ENCODE measurements around the gene BNIP3. TPM values are rescaled to one million over a fixed set of nuclear protein-coding genes. Genes with fewer than 3 reads are reported as not detected.

Gene BNIP3
- total and polyA plus RNA-seq, 2 donors (not counting 3 experiments of a cell fraction or from before 2014, with no cell fraction given), result 51.4 to 53.3 TPM

DNA sequence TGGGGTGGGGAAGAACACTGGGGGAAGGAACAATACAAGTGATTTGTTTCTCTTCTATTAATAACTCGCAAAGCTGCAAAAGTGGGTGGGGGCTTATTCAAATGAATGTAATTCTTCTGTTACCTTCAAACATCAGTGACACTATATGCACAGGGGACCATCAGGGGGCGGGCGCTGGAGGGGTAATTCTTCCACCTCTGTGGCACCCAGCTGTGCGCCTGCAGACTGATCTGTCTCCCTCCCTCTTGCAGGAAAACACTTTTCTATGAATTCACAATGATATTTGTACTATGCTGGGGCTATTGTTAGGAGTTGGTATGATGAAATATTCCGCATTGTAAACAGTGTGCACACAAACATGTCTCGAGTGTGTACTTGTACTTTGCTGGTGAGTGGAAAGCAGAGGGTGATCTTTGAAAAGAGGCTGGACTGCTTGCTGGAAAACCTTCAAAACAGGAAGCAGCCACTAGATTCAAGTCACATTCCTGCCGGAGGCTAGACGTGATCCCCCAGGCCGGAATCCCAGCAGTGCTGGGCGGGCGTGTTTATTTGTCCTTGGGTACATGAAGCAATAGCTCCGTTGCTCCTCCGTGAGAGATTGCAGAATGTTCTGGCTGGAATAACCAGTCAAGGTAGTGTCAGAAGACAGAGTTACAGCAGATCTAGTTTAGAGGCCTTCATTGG is 15.8 kb upstream of the BNIP3 start:
- no TSS peak for BruUV-seq (replicated peaks)
- ChIA-PET POLR2A (no interaction called here), CTCF (interaction anchor here (2.0 to 6.7 kb wide), 2 partner anchors 26 to 112 kb away, joined by 11 to 51 read pairs; no protein-coding TSS in a partner anchor)
- Histone ChIP-seq H3K27ac (ENCODE audit: insufficient read depth, low read depth, low read length) (no peak overlapping the region), H3K79me2 (ENCODE audit: control insufficient read depth, insufficient read depth, low read length) (no peaks in the 10 kb centered on the region), H3K4me2 (ENCODE audit: insufficient read depth, low read length) (peak overlapping the region; percentile 46), H3K4me1 (ENCODE audit: control insufficient read depth, extremely low read depth, insufficient read depth, low read length) (peaks cover 7% of the 10 kb centered on the region), H4K20me1 (replicated peaks; ENCODE audit: control insufficient read depth, extremely low read depth, insufficient read depth, low read length) (no peaks in the 10 kb centered on the region), H2AFZ (ENCODE audit: low read depth, low read length) (peak overlapping the region; percentile 94), H3K9me1 (replicated peaks; ENCODE audit: control insufficient read depth, extremely low read depth, insufficient read depth, low read length) (no peaks in the 10 kb centered on the region), H3K9ac (replicated peaks; ENCODE audit: extremely low read depth, insufficient read depth, low read length) (no peak overlapping the region), H3K36me3 (ENCODE audit: control insufficient read depth in 2 of 2, extremely low read depth in 1 of 2, insufficient read depth in 2 of 2, low read length in 2 of 2) (no peaks in the 10 kb centered on the region), H3K9me3 (replicated peaks; ENCODE audit: control insufficient read depth, insufficient read depth, low read length) (no peaks in the 10 kb centered on the region), H3K4me3 (replicated peaks in 1 of 3; ENCODE audit: insufficient read depth in 1 of 3, low read depth in 1 of 3, low read length in 3 of 3) (peak overlapping the region in 1 of 3 experiments; percentile 13), H3K27me3 (ENCODE audit: control insufficient read depth in 2 of 2, insufficient read depth in 2 of 2, low read length in 2 of 2) (peaks cover 0 to 2% of the 10 kb centered on the region in 2 experiments)
- FAIRE-seq, result peak; percentile 46
- DNase-seq (ENCODE audit: low read depth, low spot score), result peak; percentile 75
- TF ChIP-seq JUN (IDR thresholded peaks at IDR 0.05; ENCODE audit: borderline replicate concordance, insufficient read depth, insufficient read length, low read depth) (no peak), POLR2A (IDR thresholded peaks at IDR 0.05; ENCODE audit: low read depth, low read length) (no peak), EZH2 (IDR thresholded peaks at IDR 0.05; ENCODE audit: borderline replicate concordance, low read depth, low read length, severe bottlenecking) (no peak), GATA2 (IDR thresholded peaks at IDR 0.05; ENCODE audit: insufficient read depth, insufficient read length, low read depth, low read length) (no peak), FOS (IDR thresholded peaks at IDR 0.05; ENCODE audit: borderline replicate concordance, insufficient read depth, low read length) (no peak), MYC (IDR thresholded peaks at IDR 0.05; ENCODE audit: low read depth, low read length) (no peak), POLR2AphosphoS5 (IDR thresholded peaks at IDR 0.05; ENCODE audit: insufficient read depth, low read depth, low read length) (no peak)
- TF ChIP-seq, protein P1, sequence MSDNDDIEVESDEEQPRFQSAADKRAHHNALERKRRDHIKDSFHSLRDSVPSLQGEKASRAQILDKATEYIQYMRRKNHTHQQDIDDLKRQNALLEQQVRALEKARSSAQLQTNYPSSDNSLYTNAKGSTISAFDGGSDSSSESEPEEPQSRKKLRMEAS (IDR thresholded peaks at IDR 0.05; ENCODE audit: insufficient read depth, insufficient read length), result no peak
- dilution Hi-C loops (cut with MboI; ENCODE audit: extremely low pct_ligation_motif_present, low sequenced_read_pairs), result no loop called here
- intact Hi-C loops (cut with micrococcal nuclease), result loop anchor here (2.0 kb wide), 1 partner anchor 19 kb away; no protein-coding TSS in a partner anchor

Measured in endothelial cell of umbilical vein (primary cell).